HepG2 (cell line): ENCODE measurements around the gene MUC21. TPM values are rescaled to one million over a fixed set of nuclear protein-coding genes. Genes with fewer than 3 reads are reported as not detected.
A peak's percentile ranks its signal among the peaks of the same experiment; 100 is the strongest.

Source experiments
- AHDC1 ChIP-seq: sonication (generic); formaldehyde crosslinking; IDR thresholded peaks from 2 replicates; pipeline ENCODE4 v1.5.1; 2020; ENCODE audit warnings: mild to moderate bottlenecking, missing genetic modification reagents, borderline replicate concordance
- ARID5B ChIP-seq: IDR thresholded peaks from 2 replicates; pipeline ENCODE4 v1.4.0; 2020; ENCODE audit warnings: mild to moderate bottlenecking, missing genetic modification reagents
- BCL6 ChIP-seq: IDR thresholded peaks from 2 replicates; pipeline ENCODE4 v1.6.1; 2016; ENCODE audit warnings: missing genetic modification reagents, missing compliant biosample characterization
- BHLHE40 ChIP-seq: IDR thresholded peaks from 2 replicates; pipeline ENCODE4 v1.6.1; 2011; ENCODE audit warnings: low read length, improper control_type of control experiment
- HNF4A ChIP-seq: sonication (generic); formaldehyde crosslinking; IDR thresholded peaks from 2 replicates; pipeline ENCODE4 v1.4.0; 2020; ENCODE audit warnings: missing genetic modification reagents
- MTF1 ChIP-seq: sonication (generic); formaldehyde crosslinking; IDR thresholded peaks from 2 replicates; pipeline ENCODE4 v1.5.0; 2020; ENCODE audit warnings: missing genetic modification reagents
- NCOR1 ChIP-seq: fragments of 200-600 bp; sonication (generic); IDR thresholded peaks from 2 replicates; pipeline ENCODE4 v1.7.0; 2017; ENCODE audit warnings: antibody characterized with exemption, low read length, borderline replicate concordance
- NRL ChIP-seq: sonication (generic); formaldehyde crosslinking; IDR thresholded peaks from 2 replicates; pipeline ENCODE4 v1.5.0; 2020; ENCODE audit warnings: missing genetic modification reagents, mild to moderate bottlenecking, moderate library complexity, borderline replicate concordance
- PRDM15 ChIP-seq: sonication (generic); formaldehyde crosslinking; IDR thresholded peaks from 2 replicates; pipeline ENCODE4 v1.4.0; 2020; ENCODE audit warnings: missing genetic modification reagents
- TERF1 ChIP-seq: sonication (generic); formaldehyde crosslinking; IDR thresholded peaks from 2 replicates; pipeline ENCODE4 v1.8.0; 2022; ENCODE audit warnings: mild to moderate bottlenecking, missing genetic modification reagents, moderate library complexity
- ZNF143 ChIP-seq: sonication (generic); formaldehyde crosslinking; IDR thresholded peaks from 2 replicates; pipeline ENCODE4 v1.4.0; 2020; ENCODE audit warnings: missing genetic modification reagents
- ZNF547 ChIP-seq: sonication (generic); formaldehyde crosslinking; IDR thresholded peaks from 2 replicates; pipeline ENCODE4 v1.5.1; 2020; ENCODE audit warnings: mild to moderate bottlenecking, missing genetic modification reagents
- ZNF607 ChIP-seq: sonication (generic); formaldehyde crosslinking; IDR thresholded peaks from 2 replicates; pipeline ENCODE4 v1.5.1; 2020; ENCODE audit warnings: missing genetic modification reagents, mild to moderate bottlenecking, borderline replicate concordance
- ZNF644 ChIP-seq: IDR thresholded peaks from 2 replicates; pipeline ENCODE4 v1.6.1; 2016; ENCODE audit warnings: low read depth
- ZNF737 ChIP-seq: sonication (generic); formaldehyde crosslinking; IDR thresholded peaks from 2 replicates; pipeline ENCODE4 v1.5.0; 2020; ENCODE audit warnings: missing genetic modification reagents, mild to moderate bottlenecking, borderline replicate concordance
- ZNF775 ChIP-seq: sonication (generic); formaldehyde crosslinking; IDR thresholded peaks from 2 replicates; pipeline ENCODE4 v1.4.0; 2020; ENCODE audit warnings: missing genetic modification reagents, mild to moderate bottlenecking, moderate library complexity, borderline replicate concordance
- polyA plus RNA-seq, 8 experiments: library from polyadenylated mRNA; depleted of rRNA in 3 of 8; stranded (reverse) in 7 of 8; unstranded in 1 of 8; fragments of >200 nt; fragmentation: Illumina TruSeq in 4 of 8; extraction: Trizol in 4 of 8; gene quantifications; 2 replicates each; pipeline versions ENCODE4 v1.2.1 to v1.2.3, GENCODE V29; 2011 to 2016; ENCODE audit warnings: low read depth in 4 of 8, missing spikeins in 1 of 8, mixed read lengths in 1 of 8; ENCODE audit not compliant: insufficient read depth in 1 of 8
- total RNA-seq, 5 experiments: library from RNA; depleted of rRNA; stranded (reverse); fragments of >200 nt; fragmentation: Illumina TruSeq; extraction: Trizol; gene quantifications; 2 replicates each; pipeline ENCODE4 v1.2.3, GENCODE V29; 2016; ENCODE audit warnings: low read depth in 1 of 5

MUC21 gene
- total and polyA plus RNA-seq, 2 of the 13 experiments (the other 11 are each of a cell fraction or from before 2014, with no cell fraction given): not detected

GRCh38 chr6:31011153-31011552 lies 27.6 kb downstream of the MUC21 start (continued):
- TF ChIP-seq AHDC1 (CRISPR knock-in tag) (peak; percentile 46; the same call in 1 of the 2 replicates), TERF1 (CRISPR knock-in tag) (no peak), MTF1 (CRISPR knock-in tag) (peak; percentile 87; the same call in 1 of the 2 replicates), ZNF143 (CRISPR knock-in tag) (no peak), NRL (no peak), BCL6 (no peak), ZNF547 (no peak), ZNF607 (CRISPR knock-in tag) (no peak), ZNF775 (no peak), BHLHE40 (peak; percentile 35; the same call in 1 of the 2 replicates), PRDM15 (CRISPR knock-in tag) (no peak), ZNF644 (CRISPR knock-in tag) (peak; percentile 52; the same call in 1 of the 2 replicates), NCOR1 (0 out of 2 replicates have a peak, but pooled peaks have one; percentile 22), ARID5B (CRISPR knock-in tag) (peak; percentile 36; the same call in 1 of the 2 replicates), ZNF737 (CRISPR knock-in tag) (no peak), HNF4A (peak; percentile 79)
